K562 (cell line): Measurements from ENCODE around the gene ENDOU. TPM values are rescaled to one million over a fixed set of nuclear protein-coding genes. Genes with fewer than 3 reads are reported as not detected.

Experiments
- ATAC-seq: fragments of 200-7000 bp; cut with Tn5 transposase; 3 replicates; pipeline ENCODE4 v1.9.1; 2020; ENCODE audit warnings: moderate library complexity
- BruUV-seq: library from RNA; stranded (reverse); fragments of 400-500 nt; replicated peaks from 2 replicates; lab custom pipeline; 2021; lab: Mats Ljungman, UMichigan
- CTCF ChIA-PET: fragments of 300-600 bp; formaldehyde crosslinking; extraction: SDS; loops from one replicate; lab custom pipeline; 2021; ENCODE audit warnings: low intra/inter-chr PET ratio; lab: Yijun Ruan, JAX
- POLR2A ChIA-PET: fragments of 300-600, 350-650 bp; sonication (Branson Sonifier 250); formaldehyde crosslinking; extraction: SDS; loops from one replicate; lab custom pipeline; 2021; ENCODE audit warnings: antibody characterized with exemption, inconsistent platforms; lab: Yijun Ruan, JAX
- DNase-seq, 4 experiments: peaks; one replicate each; pipeline versions ENCODE4 v3.0.0 to v3.0.0-alpha.2; 2011 to 2018; ENCODE audit warnings: low spot score in 3 of 4, mixed read lengths in 3 of 4; ENCODE audit errors: extremely low read depth in 1 of 4
- FAIRE-seq: peaks from 2 replicates; lab custom pipeline; 2011; peaks lifted over from hg19 to GRCh38; lab: Jason Lieb, UNC
- H2AFZ ChIP-seq: 2 replicates; pipeline ENCODE4 v1.6.0; 2011; ENCODE audit warnings: low read depth, low read length, control low read depth, inconsistent platforms
- H3K27ac ChIP-seq: fragments of 200-600 bp; 3 replicates; pipeline ENCODE4 v1.8.0; 2011; ENCODE audit warnings: low read depth, mild to moderate bottlenecking, control low read depth, inconsistent platforms, low read length, moderate library complexity, mixed read lengths; ENCODE audit errors: extremely low read depth
- H3K27me3 ChIP-seq, 2 experiments: fragments of 300-600 bp in 1 of 2; 2 replicates in 1 of 2; 3 replicates in 1 of 2; pipeline versions ENCODE4 v1.6.0 to v1.8.0; 2011; ENCODE audit warnings: inconsistent platforms in 2 of 2, low read length in 2 of 2, mild to moderate bottlenecking in 1 of 2, mixed read lengths in 1 of 2, moderate library complexity in 1 of 2; ENCODE audit not compliant: control insufficient read depth in 2 of 2, insufficient read depth in 2 of 2
- H3K36me3 ChIP-seq: fragments of 300-600 bp; 3 replicates; pipeline ENCODE4 v1.8.0; 2011; ENCODE audit warnings: mild to moderate bottlenecking, low read length, inconsistent platforms; ENCODE audit not compliant: control insufficient read depth, insufficient read depth
- H3K4me1 ChIP-seq, 2 experiments: fragments of 200-600 bp in 1 of 2; replicated peaks in 1 of 2; 2 replicates in 1 of 2; 3 replicates in 1 of 2; pipeline versions ENCODE4 v1.5.1 to v1.8.0; 2011; ENCODE audit warnings: inconsistent platforms in 2 of 2, low read length in 2 of 2, mild to moderate bottlenecking in 1 of 2, mixed read lengths in 1 of 2, moderate library complexity in 1 of 2; ENCODE audit not compliant: control insufficient read depth in 2 of 2, insufficient read depth in 2 of 2
- H3K4me2 ChIP-seq: 2 replicates; pipeline ENCODE4 v1.6.1; 2011; ENCODE audit warnings: low read length, control low read depth, inconsistent platforms, mixed read lengths; ENCODE audit not compliant: insufficient read depth
- H3K4me3 ChIP-seq: fragments of 200-600 bp; sonication (generic), shearing (Covaris generic); 2 replicates; pipeline ENCODE4 v1.5.1; 2016; ENCODE audit warnings: control low read depth, inconsistent platforms
- H3K79me2 ChIP-seq: fragments of 200-600 bp; 3 replicates; pipeline ENCODE4 v1.8.0; 2011; ENCODE audit warnings: low read length, inconsistent platforms; ENCODE audit not compliant: control insufficient read depth, insufficient read depth
- H3K9ac ChIP-seq, 2 experiments: 2 replicates each; pipeline versions ENCODE4 v1.6.0 to v1.6.1; 2011; ENCODE audit warnings: low read depth in 2 of 2, low read length in 2 of 2, control low read depth in 1 of 2, inconsistent platforms in 1 of 2, mild to moderate bottlenecking in 1 of 2, mixed read lengths in 1 of 2; ENCODE audit not compliant: insufficient read depth in 1 of 2
- H3K9me1 ChIP-seq: one replicate; pipeline ENCODE4 v1.6.0; 2011; ENCODE audit warnings: inconsistent platforms, mild to moderate bottlenecking, low read length, moderate library complexity; ENCODE audit not compliant: control insufficient read depth, insufficient read depth
- H3K9me3 ChIP-seq: replicated peaks from 2 replicates; pipeline ENCODE4 v1.5.1; 2011; ENCODE audit warnings: low read depth, low read length, inconsistent platforms; ENCODE audit not compliant: control insufficient read depth, insufficient read depth
- H4K20me1 ChIP-seq: replicated peaks from 2 replicates; pipeline ENCODE4 v1.6.1; 2011; ENCODE audit warnings: low read length, inconsistent platforms, mixed read lengths; ENCODE audit not compliant: control insufficient read depth, insufficient read depth
- ARID1B ChIP-seq: fragments of 450-650 bp; IDR thresholded peaks from 2 replicates; pipeline ENCODE4 v1.6.1; 2016; ENCODE audit warnings: antibody characterized with exemption, mild to moderate bottlenecking, inconsistent platforms
- ATF7 ChIP-seq: fragments of 450-650 bp; IDR thresholded peaks from 2 replicates; pipeline ENCODE4 v1.7.1; 2014; ENCODE audit warnings: mild to moderate bottlenecking, moderate library complexity
- BHLHE40 ChIP-seq: IDR thresholded peaks from 2 replicates; pipeline ENCODE4 v1.6.1; 2011; ENCODE audit warnings: low read length, improper control_type of control experiment
- CC2D1A ChIP-seq: fragments of 450-650 bp; IDR thresholded peaks from 2 replicates; pipeline ENCODE4 v1.6.1; 2017; ENCODE audit warnings: mild to moderate bottlenecking
- ELF1 ChIP-seq: fragments of 200-800 bp; sonication (Bioruptor generic); IDR thresholded peaks from 2 replicates; pipeline ENCODE4 v1.6.1; 2016; ENCODE audit warnings: missing genetic modification characterization, missing compliant biosample characterization
- ELF2 ChIP-seq: fragments of 250-450 bp; sonication (Bioruptor Pico); IDR thresholded peaks from 2 replicates; pipeline ENCODE4 v1.5.0; 2021; ENCODE audit warnings: mild to moderate bottlenecking
- FOXJ3 ChIP-seq: sonication (generic); formaldehyde crosslinking; IDR thresholded peaks from 2 replicates; pipeline ENCODE4 v1.4.0; 2020; ENCODE audit warnings: mild to moderate bottlenecking, missing genetic modification reagents
- HDGF ChIP-seq: fragments of 450-650 bp; IDR thresholded peaks from 2 replicates; pipeline ENCODE4 v1.6.1; 2016
- HIVEP1 ChIP-seq: fragments of 250-450 bp; sonication (Bioruptor Pico); IDR thresholded peaks from 2 replicates; pipeline ENCODE4 v1.4.0; 2020; ENCODE audit warnings: mild to moderate bottlenecking
- MAZ ChIP-seq, 2 experiments: fragments of 450-650 bp in 1 of 2; sonication (generic) in 1 of 2; formaldehyde crosslinking; IDR thresholded peaks in 1 of 2; conservative IDR thresholded peaks in 1 of 2; 2 replicates each; pipeline versions ENCODE4 v1.4.0 to v1.5.0; 2020; ENCODE audit warnings: mild to moderate bottlenecking in 1 of 2, missing genetic modification reagents in 1 of 2
- RCOR1 ChIP-seq, 2 experiments: IDR thresholded peaks; 2 replicates each; pipeline ENCODE4 v1.6.1; 2012; ENCODE audit warnings: low read depth in 2 of 2, low read length in 2 of 2, borderline replicate concordance in 1 of 2, improper control_type of control experiment in 1 of 2
- STAT5A ChIP-seq: IDR thresholded peaks from 2 replicates; pipeline ENCODE4 v1.6.1; 2012; ENCODE audit warnings: low read length, inconsistent platforms, borderline replicate concordance
- TSHZ1 ChIP-seq: fragments of 250-450 bp; sonication (Bioruptor Pico); IDR thresholded peaks from 2 replicates; pipeline ENCODE4 v1.4.0; 2020; ENCODE audit warnings: mild to moderate bottlenecking, moderate library complexity
- YBX1 ChIP-seq: fragments of 450-650 bp; IDR thresholded peaks from 2 replicates; pipeline ENCODE4 v1.7.1; 2016; ENCODE audit warnings: mild to moderate bottlenecking
- ZC3H11A ChIP-seq: IDR thresholded peaks from 2 replicates; pipeline ENCODE4 v1.6.1; 2012; ENCODE audit warnings: low read depth, low read length, improper control_type of control experiment
- ZNF239 ChIP-seq: fragments of 250-450 bp; sonication (Bioruptor Pico); IDR thresholded peaks from 2 replicates; pipeline ENCODE4 v1.4.0; 2020; ENCODE audit warnings: mild to moderate bottlenecking
- ZNF764 ChIP-seq: fragments of 250-450 bp; sonication (Bioruptor Pico); IDR thresholded peaks from 2 replicates; pipeline ENCODE4 v1.4.0; 2020; ENCODE audit warnings: low read depth, mild to moderate bottlenecking, moderate library complexity
- WGBS: fragments of 100-300 bp; shearing (Covaris generic); methylation state at CpG from one replicate; pipeline ENCODE4 v1.1.6; 2016; ENCODE audit warnings: low coverage, mixed read lengths; ENCODE audit not compliant: insufficient coverage; ENCODE audit errors: missing lambda C conversion rate; 5-methylcytosine and 5-hydroxymethylcytosine counted together
- in situ Hi-C: fragments of 300-500 bp; cut with MboI; formaldehyde crosslinking; loops from 4 replicates; pipeline ENCODE4 v1.15.0; 2018; ENCODE audit warnings: inconsistent platforms, mixed read lengths
- intact Hi-C: fragments of 100-400 bp; cut with micrococcal nuclease; formaldehyde crosslinking; loops from 2 replicates; pipeline ENCODE4 v1.14.2; 2022
- polyA plus RNA-seq, 8 experiments: library from polyadenylated mRNA; depleted of rRNA in 4 of 8; stranded (reverse) in 5 of 8; unstranded in 3 of 8; fragments of >200 nt; fragmentation: Nextera tagmentation in 2 of 8; fragmentation: Illumina TruSeq in 1 of 8; extraction: Ambion mirVana in 2 of 8; extraction: Trizol in 1 of 8; gene quantifications; 2 replicates each; pipeline versions ENCODE4 v1.2.1 to v1.2.3, GENCODE V29; 2011 to 2014; ENCODE audit warnings: inconsistent platforms in 1 of 8, missing spikeins in 1 of 8
- total RNA-seq, 7 experiments: library from RNA; depleted of rRNA in 6 of 7; stranded (reverse); fragments of >200 nt in 6 of 7; fragmentation: Illumina TruSeq in 2 of 7; extraction: Trizol in 2 of 7; gene quantifications; 2 replicates each; pipeline versions ENCODE4 v1.2.1 to v1.2.3, GENCODE V29; 2011 to 2021; ENCODE audit warnings: low replicate concordance in 1 of 7
- TF ChIP-seq, protein P1 (sequence below): fragments of 150-350 bp; IDR thresholded peaks from 2 replicates; pipeline ENCODE4 v1.6.1; 2014; ENCODE audit warnings: low read depth, mild to moderate bottlenecking, low read length, borderline replicate concordance

ENDOU gene
- total and polyA plus RNA-seq, 9 of the 15 experiments (the other 6 are each of a cell fraction or from before 2014, with no cell fraction given), result 0.03 TPM; not detected in 8

GRCh38 chr12:47762850-47763465 is 37.7 kb upstream of the ENDOU start:
- Histone ChIP-seq H3K9ac (0 out of 4 replicates have a peak overlapping the region, but pooled peaks of 1 of the 2 experiments have one; percentile 1), H2AFZ (no peak overlapping the region), H3K9me1 (no peaks in the 10 kb centered on the region), H3K27ac (no peak overlapping the region), H3K27me3 (no peaks in the 10 kb centered on the region), H3K9me3 (no peaks in the 10 kb centered on the region), H3K36me3 (no peaks in the 10 kb centered on the region), H3K79me2 (no peaks in the 10 kb centered on the region), H3K4me2 (no peak overlapping the region), H3K4me1 (peaks cover 11 to 20% of the 10 kb centered on the region in 2 experiments; a peak in 4 of 5 replicates), H4K20me1 (no peaks in the 10 kb centered on the region), H3K4me3 (no peak overlapping the region)
- in situ Hi-C loops, result no loop called here
- BruUV-seq, result no TSS peak
- intact Hi-C loops, result no loop called here
- POLR2A ChIA-PET, result interaction anchor here (0.6 to 1.3 kb wide), 4 partner anchors 12 to 277 kb away, joined by 3 to 5 read pairs (median 3); no protein-coding TSS in a partner anchor
- DNase-seq, result no peak
- 37% methylated on average over 3 of the region's 3 CpGs for WGBS
- CTCF ChIA-PET, result no interaction called here
- FAIRE-seq, result no peak
- ATAC-seq, result no peak
- TF ChIP-seq, protein P1, sequence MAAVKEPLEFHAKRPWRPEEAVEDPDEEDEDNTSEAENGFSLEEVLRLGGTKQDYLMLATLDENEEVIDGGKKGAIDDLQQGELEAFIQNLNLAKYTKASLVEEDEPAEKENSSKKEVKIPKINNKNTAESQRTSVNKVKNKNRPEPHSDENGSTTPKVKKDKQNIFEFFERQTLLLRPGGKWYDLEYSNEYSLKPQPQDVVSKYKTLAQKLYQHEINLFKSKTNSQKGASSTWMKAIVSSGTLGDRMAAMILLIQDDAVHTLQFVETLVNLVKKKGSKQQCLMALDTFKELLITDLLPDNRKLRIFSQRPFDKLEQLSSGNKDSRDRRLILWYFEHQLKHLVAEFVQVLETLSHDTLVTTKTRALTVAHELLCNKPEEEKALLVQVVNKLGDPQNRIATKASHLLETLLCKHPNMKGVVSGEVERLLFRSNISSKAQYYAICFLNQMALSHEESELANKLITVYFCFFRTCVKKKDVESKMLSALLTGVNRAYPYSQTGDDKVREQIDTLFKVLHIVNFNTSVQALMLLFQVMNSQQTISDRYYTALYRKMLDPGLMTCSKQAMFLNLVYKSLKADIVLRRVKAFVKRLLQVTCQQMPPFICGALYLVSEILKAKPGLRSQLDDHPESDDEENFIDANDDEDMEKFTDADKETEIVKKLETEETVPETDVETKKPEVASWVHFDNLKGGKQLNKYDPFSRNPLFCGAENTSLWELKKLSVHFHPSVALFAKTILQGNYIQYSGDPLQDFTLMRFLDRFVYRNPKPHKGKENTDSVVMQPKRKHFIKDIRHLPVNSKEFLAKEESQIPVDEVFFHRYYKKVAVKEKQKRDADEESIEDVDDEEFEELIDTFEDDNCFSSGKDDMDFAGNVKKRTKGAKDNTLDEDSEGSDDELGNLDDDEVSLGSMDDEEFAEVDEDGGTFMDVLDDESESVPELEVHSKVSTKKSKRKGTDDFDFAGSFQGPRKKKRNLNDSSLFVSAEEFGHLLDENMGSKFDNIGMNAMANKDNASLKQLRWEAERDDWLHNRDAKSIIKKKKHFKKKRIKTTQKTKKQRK, result no peak
- TF ChIP-seq FOXJ3 (CRISPR knock-in tag) (no peak), BHLHE40 (no peak), ZNF239 (no peak), TSHZ1 (no peak), HIVEP1 (no peak), MAZ (CRISPR knock-in tag; conservative IDR thresholded peaks at IDR 0.05 in 1 of 2, IDR thresholded peaks at IDR 0.05 in 1 of 2) (no peak), ATF7 (no peak), ELF2 (CRISPR knock-in tag) (no peak), HDGF (no peak), YBX1 (no peak), RCOR1 (IDR thresholded peaks at IDR 0.05; ENCODE audit: borderline replicate concordance in 1 of 2, low read depth in 2 of 2, low read length in 2 of 2) (no peak), ZNF764 (CRISPR knock-in tag) (no peak), ARID1B (no peak), CC2D1A (no peak), STAT5A (no peak), ZC3H11A (no peak), ELF1 (tag) (no peak)
